DOHH2 (cell line): ENCODE results near the gene GPRC5C.

Experiments used
- H3F3A ChIP-seq: fragments of 200-600 bp; sonication (generic), shearing (Covaris generic); 2 replicates; pipeline ENCODE4 v1.6.0; 2016; ENCODE audit warnings: antibody characterized with exemption, mild to moderate bottlenecking; ENCODE audit not compliant: control insufficient read depth, insufficient read depth
- H3K27ac ChIP-seq: fragments of 200-600 bp; sonication (generic); 2 replicates; pipeline ENCODE4 v1.5.1; 2014; ENCODE audit warnings: low read depth, mild to moderate bottlenecking, low read length, moderate library complexity
- H3K27me3 ChIP-seq: fragments of 200-600 bp; sonication (generic); 2 replicates; pipeline ENCODE4 v1.6.1; 2014; ENCODE audit warnings: mild to moderate bottlenecking, low read length, mixed read lengths; ENCODE audit not compliant: control insufficient read depth
- H3K36me3 ChIP-seq: fragments of 200-600 bp; sonication (generic); 2 replicates; pipeline ENCODE4 v1.6.1; 2014; ENCODE audit warnings: mild to moderate bottlenecking, low read length, moderate library complexity, mixed read lengths; ENCODE audit not compliant: control insufficient read depth
- H3K4me1 ChIP-seq: fragments of 200-600 bp; sonication (generic); 2 replicates; pipeline ENCODE4 v1.6.1; 2014; ENCODE audit warnings: mild to moderate bottlenecking, low read length, mixed read lengths; ENCODE audit not compliant: control insufficient read depth
- H3K4me2 ChIP-seq: fragments of 200-600 bp; sonication (generic); 2 replicates; pipeline ENCODE4 v1.6.0; 2014; ENCODE audit warnings: mild to moderate bottlenecking, low read length, moderate library complexity
- H3K4me3 ChIP-seq: fragments of 200-600 bp; sonication (generic); 2 replicates; pipeline ENCODE4 v1.5.1; 2014; ENCODE audit warnings: mild to moderate bottlenecking, low read length, mixed read lengths
- H3K79me2 ChIP-seq: fragments of 200-600 bp; sonication (generic); 2 replicates; pipeline ENCODE4 v1.6.1; 2014; ENCODE audit warnings: mild to moderate bottlenecking, low read length, mixed read lengths; ENCODE audit not compliant: control insufficient read depth
- H3K9me2 ChIP-seq: fragments of 200-600 bp; sonication (generic); replicated peaks from 2 replicates; pipeline ENCODE4 v1.6.1; 2014; ENCODE audit warnings: mild to moderate bottlenecking, low read length, mixed read lengths; ENCODE audit not compliant: control insufficient read depth
- H3K9me3 ChIP-seq: fragments of 200-600 bp; sonication (generic); 2 replicates; pipeline ENCODE4 v1.6.1; 2014; ENCODE audit warnings: antibody characterized with exemption, low read length, mixed read lengths; ENCODE audit not compliant: control insufficient read depth, insufficient read depth
- H4K20me1 ChIP-seq: fragments of 200-600 bp; sonication (generic); 2 replicates; pipeline ENCODE4 v1.6.0; 2014; ENCODE audit warnings: low read depth, mild to moderate bottlenecking, antibody characterized with exemption, low read length, moderate library complexity; ENCODE audit not compliant: control insufficient read depth, insufficient read depth
- CTCF ChIP-seq: fragments of 200-600 bp; sonication (generic); IDR thresholded peaks from one replicate; pipeline ENCODE4 v1.5.1; 2014; ENCODE audit warnings: antibody characterized with exemption, mild to moderate bottlenecking, low read depth, low read length; ENCODE audit not compliant: poor library complexity, severe bottlenecking
- EZH2phosphoT487 ChIP-seq: fragments of 200-600 bp; sonication (generic); IDR thresholded peaks from 2 replicates; pipeline ENCODE4 v1.6.1; 2017; ENCODE audit warnings: borderline replicate concordance, mild to moderate bottlenecking, antibody characterized with exemption, low read length, moderate library complexity, mixed read lengths

Gene GPRC5C

GRCh38 chr17:74448756-74449155 lies 16.9 kb downstream of the GPRC5C start:
- no peaks in the 10 kb centered on the region for H3K9me3 ChIP-seq
- no peaks in the 10 kb centered on the region for H3K79me2 ChIP-seq
- H3K4me2 ChIP-seq = no peak overlapping the region
- H3K36me3 ChIP-seq = no peaks in the 10 kb centered on the region
- H3K27ac ChIP-seq = no peak overlapping the region
- no peaks in the 10 kb centered on the region for H3K27me3 ChIP-seq
- no peak overlapping the region for H3K4me3 ChIP-seq
- no peaks in the 10 kb centered on the region for H3F3A ChIP-seq
- TF ChIP-seq CTCF (no peak), EZH2phosphoT487 (no peak)
- H3K4me1 ChIP-seq = no peaks in the 10 kb centered on the region
- H4K20me1 ChIP-seq = no peaks in the 10 kb centered on the region
- no peaks in the 10 kb centered on the region for H3K9me2 ChIP-seq

- Histone ChIP-seq H3F3A (no peaks in the 10 kb centered on the region), H3K4me1 (no peaks in the 10 kb centered on the region)
- TF ChIP-seq CTCF = no peak
- no peak for TF ChIP-seq EZH2phosphoT487
These were observed 17.4 kb downstream of the GPRC5C start for GRCh38 chr17:74449306-74449705.

GRCh38 chr17:74449773-74450172 lies 17.9 kb downstream of the GPRC5C start:
- H3K27ac ChIP-seq = no peak overlapping the region
- no peaks in the 10 kb centered on the region for H3K36me3 ChIP-seq
- H3F3A ChIP-seq = no peaks in the 10 kb centered on the region
- H3K79me2 ChIP-seq = no peaks in the 10 kb centered on the region
- no peak overlapping the region for H3K4me2 ChIP-seq
- H3K4me3 ChIP-seq = no peak overlapping the region
- H3K9me3 ChIP-seq = no peaks in the 10 kb centered on the region
- H3K27me3 ChIP-seq = no peaks in the 10 kb centered on the region
- no peaks in the 10 kb centered on the region for H3K9me2 ChIP-seq
- TF ChIP-seq CTCF (no peak), EZH2phosphoT487 (no peak)
- H3K4me1 ChIP-seq = no peaks in the 10 kb centered on the region
- no peaks in the 10 kb centered on the region for H4K20me1 ChIP-seq

More at GRCh38 chr17:74449306-74449705, 17.4 kb downstream of the GPRC5C start:
- Histone ChIP-seq H3K4me2 (no peak overlapping the region), H3K27me3 (no peaks in the 10 kb centered on the region), H3K79me2 (no peaks in the 10 kb centered on the region), H3K9me2 (no peaks in the 10 kb centered on the region), H3K27ac (no peak overlapping the region), H4K20me1 (no peaks in the 10 kb centered on the region), H3K36me3 (no peaks in the 10 kb centered on the region), H3K9me3 (no peaks in the 10 kb centered on the region), H3K4me3 (no peak overlapping the region)
